K562 (cell line): ENCODE data around the gene SKIDA1. TPM values are rescaled to one million over a fixed set of nuclear protein-coding genes. Genes with fewer than 3 reads are reported as not detected.

Source experiments
- ATF3 ChIP-seq, 2 experiments: fragments of 450-650 bp in 1 of 2; sonication (generic) in 1 of 2; formaldehyde crosslinking in 1 of 2; IDR thresholded peaks in 1 of 2; conservative IDR thresholded peaks in 1 of 2; 2 replicates each; pipeline versions ENCODE4 v1.6.1 to v1.8.1; 2016 to 2023; ENCODE audit warnings: mild to moderate bottlenecking in 2 of 2, moderate library complexity in 2 of 2, inconsistent platforms in 1 of 2, missing genetic modification reagents in 1 of 2
- ATF6 ChIP-seq: sonication (generic); formaldehyde crosslinking; IDR thresholded peaks from 2 replicates; pipeline ENCODE4 v1.4.0; 2020; ENCODE audit warnings: mild to moderate bottlenecking, missing genetic modification reagents
- BRCA1 ChIP-seq, 2 experiments: fragments of 450-650 bp in 1 of 2; sonication (generic) in 1 of 2; formaldehyde crosslinking in 1 of 2; IDR thresholded peaks; 2 replicates each; pipeline versions ENCODE4 v1.5.0 to v1.6.1; 2017 to 2020; ENCODE audit warnings: mild to moderate bottlenecking in 1 of 2, missing genetic modification reagents in 1 of 2
- CCNT2 ChIP-seq: IDR thresholded peaks from 2 replicates; pipeline ENCODE4 v1.6.1; 2011; ENCODE audit warnings: borderline replicate concordance, low read depth, mild to moderate bottlenecking, moderate library complexity, mixed read lengths, low read length; ENCODE audit not compliant: insufficient read length; ENCODE audit errors: extremely low read depth
- CREM ChIP-seq: IDR thresholded peaks from 2 replicates; pipeline ENCODE4 v1.6.1; 2014; ENCODE audit warnings: antibody characterized with exemption, low read depth
- CXXC5 ChIP-seq: fragments of 250-450 bp; sonication (Bioruptor Pico); IDR thresholded peaks from 2 replicates; pipeline ENCODE4 v1.8.0; 2022; ENCODE audit warnings: inconsistent platforms, mild to moderate bottlenecking, moderate library complexity
- EGR1 ChIP-seq: fragments of 450-650 bp; conservative IDR thresholded peaks from 2 replicates; pipeline ENCODE4 v1.6.1; 2017; ENCODE audit warnings: mild to moderate bottlenecking
- ELF4 ChIP-seq: fragments of 450-650 bp; formaldehyde crosslinking; IDR thresholded peaks from 2 replicates; pipeline ENCODE4 v1.4.0; 2022; ENCODE audit warnings: missing genetic modification characterization
- GTF2E2 ChIP-seq: fragments of 200-800 bp; sonication (Bioruptor generic); IDR thresholded peaks from 2 replicates; pipeline ENCODE4 v1.6.1; 2016; ENCODE audit warnings: missing genetic modification characterization, missing compliant biosample characterization
- HDAC6 ChIP-seq: IDR thresholded peaks from 2 replicates; pipeline ENCODE4 v1.6.1; 2012; ENCODE audit warnings: low read depth, mild to moderate bottlenecking, control low read depth, inconsistent platforms, low read length, moderate library complexity
- JUN ChIP-seq, 2 experiments: sonication (generic) in 1 of 2; formaldehyde crosslinking in 1 of 2; IDR thresholded peaks; 2 replicates each; pipeline versions ENCODE4 v1.6.1 to v1.8.0; 2012 to 2022; ENCODE audit warnings: borderline replicate concordance in 2 of 2, mild to moderate bottlenecking in 2 of 2, improper control_type of control experiment in 1 of 2, low read depth in 1 of 2, low read length in 1 of 2, missing genetic modification reagents in 1 of 2
- L3MBTL2 ChIP-seq: fragments of 450-650 bp; IDR thresholded peaks from 2 replicates; pipeline ENCODE4 v1.6.1; 2016; ENCODE audit warnings: mild to moderate bottlenecking, moderate library complexity
- RAD21 ChIP-seq, 2 experiments: fragments of 250-450 bp in 1 of 2; fragments of 450-650 bp in 1 of 2; sonication (Bioruptor Pico) in 1 of 2; formaldehyde crosslinking in 1 of 2; IDR thresholded peaks in 1 of 2; conservative IDR thresholded peaks in 1 of 2; 2 replicates each; pipeline versions ENCODE4 v1.4.0 to v1.8.0; 2020 to 2022; ENCODE audit warnings: mild to moderate bottlenecking in 2 of 2, moderate library complexity in 1 of 2
- ZFP36 ChIP-seq: fragments of 150-350 bp; IDR thresholded peaks from 2 replicates; pipeline ENCODE4 v1.6.1; 2018; ENCODE audit warnings: low read length, low read depth; ENCODE audit not compliant: partially characterized antibody
- ZNF644 ChIP-seq: fragments of 200-800 bp; sonication (Bioruptor generic); IDR thresholded peaks from 2 replicates; pipeline ENCODE4 v1.6.1; 2016; ENCODE audit warnings: low read depth, missing genetic modification characterization, missing compliant biosample characterization
- ZNF740 ChIP-seq, 3 experiments: fragments of 200-800 bp in 1 of 3; sonication (Bioruptor generic) in 1 of 3; sonication (generic) in 1 of 3; formaldehyde crosslinking in 1 of 3; IDR thresholded peaks; 2 replicates each; pipeline versions ENCODE4 v1.6.1 to v1.8.0; 2016 to 2022; ENCODE audit warnings: mild to moderate bottlenecking in 2 of 3, missing compliant biosample characterization in 2 of 3, missing genetic modification characterization in 2 of 3, missing genetic modification reagents in 1 of 3
- polyA plus RNA-seq, 8 experiments: library from polyadenylated mRNA; depleted of rRNA in 4 of 8; stranded (reverse) in 5 of 8; unstranded in 3 of 8; fragments of >200 nt; fragmentation: Nextera tagmentation in 2 of 8; fragmentation: Illumina TruSeq in 1 of 8; extraction: Ambion mirVana in 2 of 8; extraction: Trizol in 1 of 8; gene quantifications; 2 replicates each; pipeline versions ENCODE4 v1.2.1 to v1.2.3, GENCODE V29; 2011 to 2014; ENCODE audit warnings: inconsistent platforms in 1 of 8, missing spikeins in 1 of 8
- total RNA-seq, 7 experiments: library from RNA; depleted of rRNA in 6 of 7; stranded (reverse); fragments of >200 nt in 6 of 7; fragmentation: Illumina TruSeq in 2 of 7; extraction: Trizol in 2 of 7; gene quantifications; 2 replicates each; pipeline versions ENCODE4 v1.2.1 to v1.2.3, GENCODE V29; 2011 to 2021; ENCODE audit warnings: low replicate concordance in 1 of 7

Gene SKIDA1
- total and polyA plus RNA-seq, 9 of the 15 experiments (the other 6 are each of a cell fraction or from before 2014, with no cell fraction given), result 0.05 to 1.1 (median 0.42) TPM

- TF ChIP-seq CXXC5 (CRISPR knock-in tag), result 0 out of 2 replicates have a peak, but pooled peaks have one; percentile 7
- TF ChIP-seq ZNF644, result no peak
- TF ChIP-seq HDAC6, result no peak
- no peak for TF ChIP-seq BRCA1 (IDR thresholded peaks at IDR 0.05)
- TF ChIP-seq BRCA1 (CRISPR knock-in tag; IDR thresholded peaks at IDR 0.05), result no peak
- TF ChIP-seq GTF2E2 (tag), result 0 out of 2 replicates have a peak, but pooled peaks have one; percentile 20
- no peak; the same call in 1 of the 2 replicates for TF ChIP-seq L3MBTL2
- TF ChIP-seq ATF3 (IDR thresholded peaks at IDR 0.05), result no peak
- no peak for TF ChIP-seq ATF3 (CRISPR knock-in tag; conservative IDR thresholded peaks at IDR 0.05)
- TF ChIP-seq ATF6 (CRISPR knock-in tag), result 0 out of 2 replicates have a peak, but pooled peaks have one; percentile 25
- TF ChIP-seq CREM, result peak; percentile 35
- TF ChIP-seq JUN (IDR thresholded peaks at IDR 0.05; ENCODE audit: borderline replicate concordance, low read depth, low read length), result no peak
- no peak for TF ChIP-seq JUN (CRISPR knock-in tag; IDR thresholded peaks at IDR 0.05; ENCODE audit: borderline replicate concordance)
- TF ChIP-seq EGR1, result peak; percentile 94
- TF ChIP-seq ELF4 (CRISPR knock-in tag), result no peak
- no peak for TF ChIP-seq ZFP36
- peak; percentile 35 for TF ChIP-seq CCNT2
- peak; percentile 87 for TF ChIP-seq ZNF740 (CRISPR knock-in tag; IDR thresholded peaks at IDR 0.05)
- TF ChIP-seq ZNF740 (tag; IDR thresholded peaks at IDR 0.05), result peak in 1 of 2 experiments; percentile 85; a peak in 2 of 4 replicates
- TF ChIP-seq RAD21 (CRISPR knock-in tag; conservative IDR thresholded peaks at IDR 0.05 in 1 of 2, IDR thresholded peaks at IDR 0.05 in 1 of 2), result no peak
Observed at GRCh38 chr10:21526188-21526859, 842 bp upstream of the SKIDA1 start (continued).
